Activated CD8-positive, alpha-beta T cell treated with anti-CD3 and anti-CD28 coated beads, Interleukin-2, amount 10 ng/mL, durations not matched to agents 7 days and 5 days (primary cell): ENCODE measurements around the gene ZNFX1. TPM values are rescaled to one million over a fixed set of nuclear protein-coding genes. Genes with fewer than 3 reads are reported as not detected.
"Not testable (repeated sequence)": the region's sequence is repeated elsewhere in the genome, so short reads cannot be mapped to it uniquely, and the experiment has no call there.

ENCODE experiments used
- ATAC-seq: fragments of 150-1000 bp; cut with Tn5 transposase; one replicate; pipeline ENCODE4 v1.10.0; 2021; ENCODE audit warnings: moderate library complexity
- CTCF ChIA-PET: fragments of 350-600 bp; sonication (Branson Sonifier 250); formaldehyde crosslinking; loops from one replicate; lab custom pipeline; 2021; ENCODE audit warnings: antibody characterized with exemption; lab: Charles Lee
- POLR2A ChIA-PET: fragments of 350-600 bp; sonication (Branson Sonifier 250); formaldehyde crosslinking; loops from one replicate; lab custom pipeline; 2021; ENCODE audit warnings: antibody characterized with exemption; lab: Charles Lee
- DNase-seq: peaks from one replicate; pipeline ENCODE4 v3.0.0-alpha.2; 2020
- H3K27ac Mint-ChIP-seq: one replicate; pipeline ENCODE4 v1.8.0; 2021; ENCODE audit warnings: mild to moderate bottlenecking, mixed read lengths
- H3K27me3 Mint-ChIP-seq: one replicate; pipeline ENCODE4 v1.8.0; 2021; ENCODE audit warnings: low read depth, mixed read lengths
- H3K36me3 Mint-ChIP-seq: one replicate; pipeline ENCODE4 v1.8.0; 2021; ENCODE audit warnings: low read depth, mixed read lengths
- H3K4me1 Mint-ChIP-seq: one replicate; pipeline ENCODE4 v1.8.0; 2021; ENCODE audit warnings: low read depth, mixed read lengths
- H3K4me3 Mint-ChIP-seq: one replicate; pipeline ENCODE4 v1.8.0; 2021; ENCODE audit warnings: mild to moderate bottlenecking, mixed read lengths
- H3K9me3 Mint-ChIP-seq: one replicate; pipeline ENCODE4 v1.8.0; 2022; ENCODE audit warnings: mixed read lengths; ENCODE audit not compliant: insufficient read depth
- total RNA-seq, 2 experiments: library from RNA; stranded (reverse); gene quantifications; one replicate each; pipeline ENCODE4 v1.2.3, GENCODE V29; 2021

The ZNFX1 gene
- total RNA-seq, 2 experiments from 2014 or later: 52.7 to 54.2 TPM

DNA sequence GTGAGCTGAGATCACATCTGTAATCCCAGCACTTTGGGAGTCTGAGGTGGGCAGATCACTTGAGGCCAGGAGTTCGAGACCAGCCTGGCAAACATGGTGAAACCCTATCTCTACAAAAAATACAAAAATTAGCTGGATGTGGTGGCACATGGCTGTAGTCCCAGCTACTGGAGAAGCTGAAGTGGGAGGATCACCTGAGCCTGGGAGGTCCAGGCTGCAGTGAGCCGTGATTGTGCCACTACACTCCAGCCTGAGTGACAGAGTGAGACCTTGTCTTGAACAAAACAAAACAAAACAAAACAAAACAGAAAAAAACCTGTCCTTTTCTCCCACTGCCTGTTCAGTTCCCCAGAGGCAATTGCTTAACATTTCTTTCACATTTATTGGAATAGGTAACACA, 36.2 kb upstream of the ZNFX1 start:
- CTCF ChIA-PET: interaction anchor here (1.2 to 1.8 kb wide), 2 partner anchors 9 to 11 kb away, joined by 3 to 5 read pairs; no protein-coding TSS in a partner anchor
- POLR2A ChIA-PET, H3K9me3 Mint-ChIP-seq, H3K4me3 Mint-ChIP-seq, H3K4me1 Mint-ChIP-seq, DNase-seq, H3K36me3 Mint-ChIP-seq, H3K27ac Mint-ChIP-seq, ATAC-seq: not testable (repeated sequence)
- H3K27me3 Mint-ChIP-seq: peaks cover 45% of the 10 kb centered on the region

DNA sequence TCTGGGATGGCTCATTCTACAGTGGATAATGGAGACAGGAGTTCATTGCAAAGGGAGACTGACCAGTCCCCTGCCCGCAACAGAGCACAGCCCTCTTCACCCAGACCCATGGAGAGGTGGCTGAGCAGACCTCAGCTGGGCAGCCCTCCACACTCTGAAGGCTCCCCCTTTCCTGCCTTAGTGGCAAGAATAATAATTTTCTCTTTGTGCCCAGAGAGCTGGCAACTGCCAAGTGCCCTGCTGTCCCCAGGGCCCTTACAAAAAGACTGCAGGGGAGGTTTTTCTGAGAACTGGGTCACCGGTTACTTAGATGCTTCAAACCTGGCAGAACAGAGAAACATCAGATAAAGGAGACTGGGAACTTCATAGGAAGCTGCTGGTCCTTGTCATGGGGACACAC, 35.4 kb upstream of the ZNFX1 start:
- ATAC-seq: no peak

DNA sequence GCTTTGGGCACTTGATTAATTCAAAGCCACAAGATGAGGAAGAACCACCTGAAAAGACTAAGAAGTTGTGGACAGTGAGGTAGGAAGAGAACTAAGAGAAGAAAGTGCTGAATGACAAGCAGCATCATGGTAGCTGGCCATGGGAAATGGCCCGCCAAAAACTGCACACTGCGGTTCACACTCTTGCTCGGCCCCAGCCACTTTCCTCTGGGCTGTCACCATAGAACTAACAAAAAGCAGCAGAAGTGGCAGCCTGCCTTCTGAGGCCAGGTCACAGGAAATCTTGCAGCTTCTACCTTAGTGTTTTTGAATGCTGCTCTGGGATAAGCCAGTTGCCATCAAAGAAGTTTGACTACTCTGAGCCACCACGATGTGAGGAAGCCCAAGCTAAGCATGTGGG, 34.8 kb upstream of the ZNFX1 start:
- no peak overlapping the region for H3K27ac Mint-ChIP-seq
- no peak overlapping the region for H3K4me3 Mint-ChIP-seq
- ChIA-PET CTCF (interaction anchor here (1.8 kb wide), 1 partner anchor 9 kb away, joined by 5 read pairs; no protein-coding TSS in a partner anchor), POLR2A (interaction anchor here (0.7 kb wide), 1 partner anchor 34 kb away, joined by 3 read pairs; no protein-coding TSS in a partner anchor)
- peaks cover 34% of the 10 kb centered on the region for H3K27me3 Mint-ChIP-seq
- ATAC-seq (no peak), DNase-seq (no peak)
- no peaks in the 10 kb centered on the region for H3K4me1 Mint-ChIP-seq
- H3K36me3 Mint-ChIP-seq: peaks cover 8% of the 10 kb centered on the region
- H3K9me3 Mint-ChIP-seq: peaks cover 9% of the 10 kb centered on the region

More for the DNA sequence above, 35.4 kb upstream of the ZNFX1 start:
- Mint-ChIP-seq H3K27me3 (peaks cover 40% of the 10 kb centered on the region), H3K9me3 (peaks cover 9% of the 10 kb centered on the region), H3K4me1 (peaks cover under 1% of the 10 kb centered on the region), H3K27ac (no peak overlapping the region), H3K4me3 (no peak overlapping the region), H3K36me3 (peaks cover 8% of the 10 kb centered on the region)
- POLR2A ChIA-PET: interaction anchor here (0.7 kb wide), 2 partner anchors 20 to 34 kb away, joined by 3 read pairs; no protein-coding TSS in a partner anchor
- DNase-seq: no peak
- CTCF ChIA-PET: interaction anchor here (1.2 to 1.8 kb wide), 2 partner anchors 9 to 10 kb away, joined by 3 to 5 read pairs; no protein-coding TSS in a partner anchor

DNA sequence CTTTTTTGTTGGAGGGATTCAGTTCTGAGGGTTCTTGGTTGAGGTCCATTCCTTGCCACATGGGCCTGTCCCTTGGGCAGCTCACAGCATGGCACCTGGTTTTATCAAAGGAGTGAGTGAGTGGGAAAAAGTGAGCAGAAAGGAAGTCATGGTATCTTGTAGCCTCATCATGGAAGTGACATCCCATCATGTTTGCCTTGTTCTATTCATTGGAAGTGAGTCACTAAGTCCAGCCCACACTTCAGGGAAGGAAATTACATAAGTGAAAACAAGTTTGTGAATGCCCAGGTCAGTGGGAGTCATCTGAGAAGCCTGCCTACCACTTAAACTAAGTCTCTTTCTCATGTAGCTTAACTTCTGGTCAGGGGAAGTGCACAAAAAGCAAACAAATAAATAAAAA, 32.8 kb upstream of the ZNFX1 start:
- ChIA-PET POLR2A (interaction anchor here (0.8 kb wide), 1 partner anchor 23 kb away, joined by 3 read pairs; no protein-coding TSS in a partner anchor), CTCF (interaction anchor here (1.2 kb wide), 1 partner anchor 11 kb away, joined by 6 read pairs; no protein-coding TSS in a partner anchor)
- H3K9me3 Mint-ChIP-seq: peaks cover 9% of the 10 kb centered on the region
- DNase-seq (no peak), ATAC-seq (no peak)
- no peaks in the 10 kb centered on the region for H3K4me1 Mint-ChIP-seq
- H3K36me3 Mint-ChIP-seq: peaks cover 8% of the 10 kb centered on the region
- no peak overlapping the region for H3K4me3 Mint-ChIP-seq
- no peak overlapping the region for H3K27ac Mint-ChIP-seq
- H3K27me3 Mint-ChIP-seq: peaks cover 23% of the 10 kb centered on the region

DNA sequence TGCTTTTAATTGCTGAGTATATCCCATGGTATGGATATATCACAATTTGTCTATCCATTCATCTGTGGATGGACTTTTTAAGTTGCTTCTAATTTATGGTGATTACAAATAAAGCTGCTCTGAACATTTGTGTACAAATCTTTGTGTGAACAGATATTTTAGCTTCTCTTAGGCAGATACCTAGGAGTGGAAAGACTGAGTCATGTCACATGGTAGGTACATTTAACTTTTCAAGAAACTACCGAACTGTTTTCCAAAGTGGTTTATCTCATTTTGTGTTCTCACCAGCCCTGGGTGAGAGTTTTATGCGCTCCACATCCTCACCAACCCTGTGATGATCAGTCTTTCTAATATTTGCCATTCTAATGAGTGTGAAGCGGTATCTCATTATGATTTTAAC, 31.0 kb upstream of the ZNFX1 start:
- Mint-ChIP-seq H3K27me3 (peaks cover 10% of the 10 kb centered on the region), H3K27ac (no peak overlapping the region), H3K4me1 (peaks cover 6% of the 10 kb centered on the region), H3K4me3 (no peak overlapping the region), H3K36me3 (peaks cover 8% of the 10 kb centered on the region), H3K9me3 (peaks cover 9% of the 10 kb centered on the region)
- DNase-seq: no peak
- POLR2A ChIA-PET: no interaction called here
- CTCF ChIA-PET: no interaction called here
- no peak for ATAC-seq

DNA sequence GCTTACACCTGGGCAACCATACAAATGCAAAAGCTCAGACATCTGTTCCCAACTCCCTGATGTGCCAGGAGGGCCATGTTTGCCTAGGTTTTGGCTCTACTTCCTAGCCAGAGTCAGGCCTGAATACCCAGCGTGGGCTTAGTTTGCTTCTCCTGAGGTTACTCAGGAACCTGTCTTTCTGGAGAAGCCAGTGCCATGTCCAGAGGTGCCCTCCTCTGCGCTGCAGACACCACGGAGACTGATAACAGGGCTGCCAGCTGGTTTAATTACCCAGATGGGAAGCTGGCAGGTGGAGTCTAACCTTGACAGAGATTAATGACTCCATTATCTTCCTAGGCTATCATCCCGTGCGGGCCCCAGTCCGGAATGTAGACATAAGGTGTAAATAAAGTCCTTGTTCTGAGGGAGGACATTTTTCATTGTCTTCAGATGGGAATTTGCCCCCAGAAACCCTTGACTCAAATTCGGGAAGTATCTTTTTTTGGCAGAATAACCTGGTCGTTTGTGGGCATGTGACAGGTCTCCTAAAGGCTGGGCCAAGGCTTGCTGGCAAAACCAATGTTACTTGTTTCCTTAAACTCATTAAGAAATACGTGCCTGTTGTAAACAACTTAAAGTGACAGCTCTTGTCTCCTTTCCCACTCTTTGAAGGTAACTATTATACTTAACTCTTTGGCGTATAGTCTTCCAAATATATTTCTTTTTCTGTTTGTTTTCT, 29.2 kb upstream of the ZNFX1 start:
- H3K4me1 Mint-ChIP-seq: peaks cover 17% of the 10 kb centered on the region
- H3K27me3 Mint-ChIP-seq: peaks cover 10% of the 10 kb centered on the region
- ATAC-seq (no peak), DNase-seq (no peak)
- H3K27ac Mint-ChIP-seq: no peak overlapping the region
- ChIA-PET POLR2A (no interaction called here), CTCF (interaction anchor here (0.6 to 1.9 kb wide), 2 partner anchors 16 to 1658 kb away, joined by 3 to 4 read pairs; no protein-coding TSS in a partner anchor)
- peaks cover 8% of the 10 kb centered on the region for H3K36me3 Mint-ChIP-seq
- H3K9me3 Mint-ChIP-seq: peaks cover 9% of the 10 kb centered on the region
- no peak overlapping the region for H3K4me3 Mint-ChIP-seq

DNA sequence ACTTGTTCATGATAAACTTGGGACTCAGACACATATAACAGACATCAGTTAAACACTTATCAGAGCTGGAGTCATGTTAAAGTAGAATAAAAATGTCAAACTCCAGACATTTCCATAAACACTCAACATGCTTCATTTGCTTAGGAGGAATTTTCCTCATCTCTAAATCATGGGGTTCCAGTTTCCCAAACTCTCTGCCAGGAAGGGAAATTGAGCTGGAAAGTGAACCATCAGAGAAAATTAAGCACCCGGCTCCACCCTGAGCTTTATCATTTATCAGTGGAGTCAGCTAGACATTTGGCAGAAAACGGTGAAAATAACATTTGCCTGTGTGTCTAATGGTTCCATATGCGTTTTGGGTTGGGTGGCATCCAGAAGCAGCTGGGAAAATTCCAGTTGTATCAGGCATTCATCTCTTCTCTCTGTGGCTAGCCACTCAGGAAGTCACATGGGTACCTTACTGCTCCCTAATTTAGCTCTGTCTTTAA, 25.3 kb upstream of the ZNFX1 start:
- DNase-seq (no peak), ATAC-seq (no peak)
- H3K4me1 Mint-ChIP-seq: peaks cover 24% of the 10 kb centered on the region
- no peaks in the 10 kb centered on the region for H3K9me3 Mint-ChIP-seq
- H3K27ac Mint-ChIP-seq: no peak overlapping the region
- POLR2A ChIA-PET: interaction anchor here (1.1 to 1.3 kb wide), 2 partner anchors 10 to 27 kb away, joined by 3 read pairs; no protein-coding TSS in a partner anchor
- CTCF ChIA-PET: interaction anchor here (1.0 to 2.1 kb wide), 6 partner anchors 10 to 31 kb away, joined by 3 to 6 read pairs (median 4); no protein-coding TSS in a partner anchor
- peaks cover 3% of the 10 kb centered on the region for H3K27me3 Mint-ChIP-seq
- H3K36me3 Mint-ChIP-seq: no peaks in the 10 kb centered on the region
- no peak overlapping the region for H3K4me3 Mint-ChIP-seq

DNA sequence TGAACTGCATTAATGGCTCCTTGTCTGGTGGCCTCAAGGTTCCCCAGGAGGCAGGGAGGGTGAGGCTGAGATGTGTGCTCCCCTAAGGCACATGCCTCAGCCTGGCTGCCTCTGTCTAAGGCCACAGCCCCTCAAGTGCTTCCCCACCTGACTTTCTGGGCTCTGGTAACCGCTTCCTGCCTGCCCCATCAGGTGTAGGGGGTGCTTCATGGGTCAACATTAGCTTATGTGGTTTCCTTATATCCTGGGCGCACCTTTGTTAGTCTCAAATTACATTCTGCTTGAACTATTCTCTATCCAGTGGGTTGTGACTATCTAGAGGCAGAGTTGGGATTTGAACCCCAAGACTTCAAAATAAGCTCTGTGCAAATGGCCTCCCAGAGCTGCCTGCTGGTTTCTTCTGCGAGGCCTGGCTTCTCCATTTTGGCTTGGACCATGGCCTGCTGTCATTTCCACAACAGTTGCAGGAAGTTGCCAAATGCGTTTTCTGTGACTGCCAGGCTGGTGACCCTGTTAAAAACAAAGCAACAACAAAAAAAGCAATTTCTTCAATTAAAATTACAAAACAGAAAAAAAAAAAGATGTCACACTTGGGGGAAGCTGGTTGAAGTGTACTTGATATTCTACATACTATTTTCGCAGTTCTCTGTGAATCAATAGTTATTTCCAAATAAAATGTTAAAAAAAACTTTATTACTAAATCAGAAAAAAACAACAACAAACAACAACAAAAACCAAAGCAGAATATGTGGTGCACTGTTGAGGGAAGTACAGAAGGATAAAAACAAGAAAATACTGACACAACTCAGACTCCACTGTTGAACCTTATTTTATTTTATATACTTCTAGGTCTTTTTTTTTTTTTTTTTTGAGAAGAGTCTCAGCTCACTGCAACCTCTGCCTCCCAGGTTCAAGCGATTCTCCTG, 20.0 kb upstream of the ZNFX1 start:
- Mint-ChIP-seq H3K27ac (peak overlapping the region; percentile 85), H3K9me3 (no peaks in the 10 kb centered on the region), H3K4me1 (peaks cover 25% of the 10 kb centered on the region), H3K27me3 (no peaks in the 10 kb centered on the region), H3K36me3 (peaks cover 30% of the 10 kb centered on the region), H3K4me3 (no peak overlapping the region)
- DNase-seq (peak; percentile 74), ATAC-seq (peak; percentile 79)
- CTCF ChIA-PET: interaction anchor here (0.9 to 1.3 kb wide), 2 partner anchors 17 to 80 kb away, joined by 3 read pairs; no protein-coding TSS in a partner anchor
- POLR2A ChIA-PET: interaction anchor here (0.6 to 1.3 kb wide), 5 partner anchors 10 to 476 kb away, joined by 3 to 4 read pairs (median 3); partner anchors contain the start of gene ZNFX1

DNA sequence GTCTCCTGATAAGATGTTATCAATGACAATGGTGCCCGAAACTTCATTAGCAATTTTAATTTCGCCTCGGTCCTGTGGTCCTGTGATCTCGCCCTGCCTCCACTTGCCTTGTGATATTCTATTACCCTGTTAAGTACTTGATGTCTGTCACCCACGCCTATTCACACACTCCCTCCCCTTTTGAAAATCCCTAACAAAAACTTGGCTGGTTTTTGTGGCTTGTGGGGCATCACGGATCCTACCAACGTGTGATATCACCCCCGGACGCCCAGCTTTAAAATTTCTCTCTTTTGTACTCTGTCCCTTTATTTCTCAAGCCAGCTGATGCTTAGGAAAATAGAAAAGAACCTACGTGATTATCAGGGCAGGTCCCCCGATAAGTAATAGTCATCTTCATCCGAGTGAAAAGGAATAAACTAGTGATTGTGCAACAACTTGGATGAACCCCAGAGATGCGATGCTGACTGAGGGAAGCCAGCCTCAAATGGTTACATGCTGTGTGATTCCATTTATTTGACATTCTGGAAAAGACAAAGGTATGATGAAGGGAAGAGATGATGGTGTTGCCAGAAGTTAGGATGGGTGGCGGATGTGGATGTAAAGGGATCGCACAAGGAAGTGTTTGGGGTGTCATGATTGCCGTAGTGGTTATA, 16.3 kb upstream of the ZNFX1 start:
- H3K4me3 Mint-ChIP-seq, DNase-seq, H3K9me3 Mint-ChIP-seq, H3K27me3 Mint-ChIP-seq, CTCF ChIA-PET, POLR2A ChIA-PET, ATAC-seq, H3K27ac Mint-ChIP-seq: not testable (repeated sequence)
- H3K4me1 Mint-ChIP-seq: peaks cover 27% of the 10 kb centered on the region
- H3K36me3 Mint-ChIP-seq: peaks cover 65% of the 10 kb centered on the region

DNA sequence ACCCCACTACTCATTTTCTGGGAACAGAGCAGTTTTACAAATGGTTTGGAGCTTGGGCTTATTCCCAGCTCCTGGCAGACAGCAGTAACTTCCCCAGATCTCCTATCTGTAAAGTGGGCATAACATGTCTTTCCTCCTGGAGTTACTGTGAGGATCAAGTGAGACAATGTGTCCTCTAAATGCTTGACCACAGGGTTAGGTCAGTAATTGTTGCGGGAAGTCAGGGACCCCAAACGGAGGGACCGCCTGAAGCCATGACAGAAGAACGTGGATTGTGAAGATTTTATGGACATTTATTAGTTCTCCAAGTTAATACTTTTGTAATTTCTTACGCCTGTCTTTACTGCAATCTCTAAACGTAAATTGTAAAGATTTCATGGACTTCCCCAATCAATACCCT, 15.3 kb upstream of the ZNFX1 start:
- CTCF ChIA-PET: no interaction called here
- Mint-ChIP-seq H3K36me3 (peaks cover 75% of the 10 kb centered on the region), H3K4me3 (no peak overlapping the region), H3K9me3 (no peaks in the 10 kb centered on the region), H3K27me3 (no peaks in the 10 kb centered on the region), H3K4me1 (peaks cover 21% of the 10 kb centered on the region), H3K27ac (no peak overlapping the region)
- no peak for ATAC-seq
- no peak for DNase-seq
- POLR2A ChIA-PET: interaction anchor here (0.6 to 0.9 kb wide), 2 partner anchors 10 to 20 kb away, joined by 3 read pairs; no protein-coding TSS in a partner anchor
